Mammary microvascular endothelial cell (primary cell): Measurements from ENCODE around the gene HDGFL3. TPM values are rescaled to one million over a fixed set of nuclear protein-coding genes. Genes with fewer than 3 reads are reported as not detected.

Experiments used
- total RNA-seq: library from RNA; depleted of rRNA; stranded (reverse); fragments of >200 nt; gene quantifications from 2 replicates; pipeline ENCODE4 v1.2.3, GENCODE V29; 2015

HDGFL3 gene
- total RNA-seq = 56.0 and 65.7 TPM in 2 replicates

GRCh38 chr15:83207660-83208366 lies at the start of gene HDGFL3:
Gene HDGFL3, minus strand, starts transcription at chr15:83207823. Its CDS starts 409 bp downstream, at chr15:83207414.

GRCh38 chr15:83106994-83107840 lies 100.4 kb downstream of the HDGFL3 start, which contains the start of gene TM6SF1:
Gene TM6SF1, plus strand, starts transcription at chr15:83107645. Its CDS starts 36 bp downstream, at chr15:83107681.

Other genes starting within 250 kb of the HDGFL3 start
- gene RAMAC, start 221.6 kb downstream of the HDGFL3 start, total RNA-seq = 15.9 and 18.7 TPM in 2 replicates
- 18.8 and 19.0 TPM in 2 replicates for gene C15orf40, start 196.2 kb downstream of the HDGFL3 start, total RNA-seq
- gene BTBD1, start 140.6 kb downstream of the HDGFL3 start, total RNA-seq = 93.1 and 97.9 TPM in 2 replicates
- gene TM6SF1, start 100.2 kb downstream of the HDGFL3 start, total RNA-seq = 20.3 and 24.1 TPM in 2 replicates
- 1.5 TPM in 2 replicates for gene BNC1, start 76.8 kb upstream of the HDGFL3 start, total RNA-seq
- gene SH3GL3, start 239.5 kb upstream of the HDGFL3 start, total RNA-seq = not detected in 2 replicates